ENCODE results near the gene NSF. TPM values are rescaled to one million over a fixed set of nuclear protein-coding genes. Genes with fewer than 3 reads are reported as not detected.
"Not testable (repeated sequence)": the region's sequence is repeated elsewhere in the genome, so short reads cannot be mapped to it uniquely, and the experiment has no call there.

The NSF gene
- total and polyA plus RNA-seq, 2 donors: 23.2 to 37.8 TPM

- H3K27ac ChIP-seq (ENCODE audit: low read depth); DNase-seq (ENCODE audit: extremely low spot score); H3K4me1 ChIP-seq (ENCODE audit: insufficient read depth); H3K36me3 ChIP-seq (ENCODE audit: insufficient read depth); H3K4me3 ChIP-seq (ENCODE audit: low read depth, low read length): not testable (repeated sequence)
- 96% methylated on average over 7 of the region's 7 CpGs for WGBS
Observed at GRCh38 chr17:46649246-46649645, 58.8 kb downstream of the NSF start.

GRCh38 chr17:46652024-46652643 lies 61.7 kb downstream of the NSF start:
- not testable (repeated sequence) for H3K27ac ChIP-seq (ENCODE audit: low read depth); H3K36me3 ChIP-seq (ENCODE audit: insufficient read depth); DNase-seq (ENCODE audit: extremely low spot score); H3K4me1 ChIP-seq (ENCODE audit: insufficient read depth); H3K4me3 ChIP-seq (ENCODE audit: low read depth, low read length)
- no CpG with 5 or more reads among the region's 7 CpGs for WGBS

GRCh38 chr17:46658235-46658634 lies 67.8 kb downstream of the NSF start:
- H3K27ac ChIP-seq (ENCODE audit: low read depth); H3K36me3 ChIP-seq (ENCODE audit: insufficient read depth); DNase-seq (ENCODE audit: extremely low spot score); H3K4me1 ChIP-seq (ENCODE audit: insufficient read depth); H3K4me3 ChIP-seq (ENCODE audit: low read depth, low read length): not testable (repeated sequence)
- no CpG with 5 or more reads among the region's 5 CpGs for WGBS

- no CpG with 5 or more reads among the region's 4 CpGs for WGBS
- H3K27ac ChIP-seq (ENCODE audit: low read depth): not testable (repeated sequence)
Observed at GRCh38 chr17:46659702-46660101, 69.2 kb downstream of the NSF start.

GRCh38 chr17:46663123-46663522 lies 72.7 kb downstream of the NSF start:
- H3K4me1 ChIP-seq (ENCODE audit: insufficient read depth); H3K4me3 ChIP-seq (ENCODE audit: low read depth, low read length); H3K36me3 ChIP-seq (ENCODE audit: insufficient read depth); H3K27ac ChIP-seq (ENCODE audit: low read depth); DNase-seq (ENCODE audit: extremely low spot score): not testable (repeated sequence)
- no CpG with 5 or more reads among the region's 1 CpG for WGBS

More at GRCh38 chr17:46659702-46660101, 69.2 kb downstream of the NSF start:
- not testable (repeated sequence) for DNase-seq (ENCODE audit: extremely low spot score); H3K4me3 ChIP-seq (ENCODE audit: low read depth, low read length); H3K4me1 ChIP-seq (ENCODE audit: insufficient read depth); H3K36me3 ChIP-seq (ENCODE audit: insufficient read depth)

- not testable (repeated sequence) for H3K36me3 ChIP-seq (ENCODE audit: insufficient read depth); H3K27ac ChIP-seq (ENCODE audit: low read depth); H3K4me1 ChIP-seq (ENCODE audit: insufficient read depth); DNase-seq (ENCODE audit: extremely low spot score); H3K4me3 ChIP-seq (ENCODE audit: low read depth, low read length)
- no CpG with 5 or more reads among the region's 2 CpGs for WGBS
Observed at GRCh38 chr17:46663552-46663951, 73.1 kb downstream of the NSF start.

GRCh38 chr17:46665969-46666368 lies 75.5 kb downstream of the NSF start:
- not testable (repeated sequence) for DNase-seq (ENCODE audit: extremely low spot score); H3K36me3 ChIP-seq (ENCODE audit: insufficient read depth); H3K4me1 ChIP-seq (ENCODE audit: insufficient read depth); H3K4me3 ChIP-seq (ENCODE audit: low read depth, low read length); H3K27ac ChIP-seq (ENCODE audit: low read depth)
- 97% methylated on average over 4 of the region's 5 CpGs for WGBS

- not testable (repeated sequence) for H3K4me1 ChIP-seq (ENCODE audit: insufficient read depth); H3K4me3 ChIP-seq (ENCODE audit: low read depth, low read length); H3K27ac ChIP-seq (ENCODE audit: low read depth); DNase-seq (ENCODE audit: extremely low spot score); H3K36me3 ChIP-seq (ENCODE audit: insufficient read depth)
- no CpG with 5 or more reads among the region's 4 CpGs for WGBS
Observed at GRCh38 chr17:46670789-46671188, 80.3 kb downstream of the NSF start.

GRCh38 chr17:46672777-46673176 lies 82.3 kb downstream of the NSF start:
- not testable (repeated sequence) for DNase-seq (ENCODE audit: extremely low spot score)

GRCh38 chr17:46677819-46678218 lies 87.3 kb downstream of the NSF start:
- DNase-seq (ENCODE audit: extremely low spot score); H3K27ac ChIP-seq (ENCODE audit: low read depth); H3K4me1 ChIP-seq (ENCODE audit: insufficient read depth); H3K36me3 ChIP-seq (ENCODE audit: insufficient read depth); H3K4me3 ChIP-seq (ENCODE audit: low read depth, low read length): not testable (repeated sequence)

More at GRCh38 chr17:46672777-46673176, 82.3 kb downstream of the NSF start:
- H3K4me3 ChIP-seq (ENCODE audit: low read depth, low read length); H3K27ac ChIP-seq (ENCODE audit: low read depth); H3K36me3 ChIP-seq (ENCODE audit: insufficient read depth); H3K4me1 ChIP-seq (ENCODE audit: insufficient read depth): not testable (repeated sequence)
- WGBS: no CpG with 5 or more reads among the region's 2 CpGs

GRCh38 chr17:46683653-46684052 lies 93.2 kb downstream of the NSF start:
- not testable (repeated sequence) for DNase-seq (ENCODE audit: extremely low spot score); H3K4me3 ChIP-seq (ENCODE audit: low read depth, low read length); H3K36me3 ChIP-seq (ENCODE audit: insufficient read depth); H3K27ac ChIP-seq (ENCODE audit: low read depth); H3K4me1 ChIP-seq (ENCODE audit: insufficient read depth)
- no CpG with 5 or more reads among the region's 2 CpGs for WGBS

- not testable (repeated sequence) for H3K36me3 ChIP-seq (ENCODE audit: insufficient read depth); H3K4me3 ChIP-seq (ENCODE audit: low read depth, low read length); H3K27ac ChIP-seq (ENCODE audit: low read depth); H3K4me1 ChIP-seq (ENCODE audit: insufficient read depth); DNase-seq (ENCODE audit: extremely low spot score)
- WGBS: 36% methylated on average over 3 of the region's 4 CpGs
Observed at GRCh38 chr17:46685284-46685683, 94.8 kb downstream of the NSF start.

- H3K27ac ChIP-seq (ENCODE audit: low read depth); H3K36me3 ChIP-seq (ENCODE audit: insufficient read depth); DNase-seq (ENCODE audit: extremely low spot score); H3K4me1 ChIP-seq (ENCODE audit: insufficient read depth); H3K4me3 ChIP-seq (ENCODE audit: low read depth, low read length): not testable (repeated sequence)
- 100% methylated on average over 1 of the region's 3 CpGs for WGBS
Observed at GRCh38 chr17:46692196-46692595, 101.7 kb downstream of the NSF start.

- not testable (repeated sequence) for H3K4me1 ChIP-seq (ENCODE audit: insufficient read depth); DNase-seq (ENCODE audit: extremely low spot score); H3K4me3 ChIP-seq (ENCODE audit: low read depth, low read length); H3K27ac ChIP-seq (ENCODE audit: low read depth); H3K36me3 ChIP-seq (ENCODE audit: insufficient read depth)
- WGBS: 92% methylated on average over 2 of the region's 3 CpGs
Observed at GRCh38 chr17:46693283-46693682, 102.8 kb downstream of the NSF start.

GRCh38 chr17:46696522-46696921 lies 106.1 kb downstream of the NSF start:
- H3K4me1 ChIP-seq (ENCODE audit: insufficient read depth); H3K27ac ChIP-seq (ENCODE audit: low read depth); DNase-seq (ENCODE audit: extremely low spot score); H3K36me3 ChIP-seq (ENCODE audit: insufficient read depth); H3K4me3 ChIP-seq (ENCODE audit: low read depth, low read length): not testable (repeated sequence)
- WGBS: no CpG with 5 or more reads among the region's 3 CpGs

All from urinary bladder (tissue), 4 donors.